ENCODE measurements around the gene PPA2. TPM values are rescaled to one million over a fixed set of nuclear protein-coding genes. Genes with fewer than 3 reads are reported as not detected.

Gene PPA2
- total RNA-seq = 84.0 TPM

DNA sequence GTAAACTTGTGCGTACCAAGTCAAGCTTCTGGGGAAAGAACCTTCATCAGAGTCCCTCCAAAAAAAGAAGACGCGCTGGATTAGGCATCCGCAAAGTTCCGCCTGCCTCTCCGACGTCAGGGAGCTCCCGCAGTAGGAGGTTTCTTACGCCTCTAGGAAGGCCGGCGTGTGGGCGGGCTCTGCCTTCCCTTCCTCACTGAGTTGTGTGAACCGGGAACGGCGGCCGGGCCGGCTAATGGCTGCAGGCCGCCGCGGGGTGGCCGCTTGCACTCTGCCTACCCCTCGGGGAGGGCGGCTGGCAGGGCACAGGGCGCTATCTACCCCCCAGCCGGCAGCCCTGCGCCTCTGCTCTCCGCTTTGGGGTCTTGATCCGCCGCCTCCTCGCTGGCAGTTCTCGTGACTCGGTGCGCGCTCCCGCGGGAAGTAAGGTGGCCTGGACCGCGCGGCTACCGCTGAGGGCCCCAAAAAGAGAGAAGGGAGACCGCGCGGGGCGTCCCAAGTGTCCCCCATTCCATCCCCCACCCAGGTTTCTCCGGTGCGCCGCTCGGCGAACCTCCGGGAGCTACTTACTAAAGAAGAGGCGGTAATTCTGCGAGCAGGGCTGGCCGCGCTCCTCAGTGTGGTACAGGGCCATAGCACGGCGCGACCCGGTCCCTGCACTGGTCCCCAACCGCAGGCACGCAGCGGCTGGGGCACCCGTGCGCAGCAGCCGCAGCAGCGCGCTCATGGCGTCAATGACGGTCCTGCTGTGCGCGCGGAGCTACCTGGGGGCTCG lies at the start of gene PPA2:
Gene PPA2, minus strand, starts transcription at position 739 of the 775 bp plus-strand sequence. Its CDS starts 12 bp downstream, at position 727.

Small RNAs within 50 kb of the gene (small RNA-seq; reads per million reads assigned to genes)
- gene RNU6-553P = not detected

Other genes starting within 250 kb of the PPA2 start
- not detected for gene ARHGEF38, start 78.6 kb upstream of the PPA2 start, total RNA-seq
- gene INTS12, start 234.6 kb upstream of the PPA2 start, total RNA-seq = 37.8 TPM
- 32.5 TPM for gene GSTCD, start 234.7 kb upstream of the PPA2 start, total RNA-seq